Measurements from ENCODE around the gene SSTR3.

Gene SSTR3

DNA sequence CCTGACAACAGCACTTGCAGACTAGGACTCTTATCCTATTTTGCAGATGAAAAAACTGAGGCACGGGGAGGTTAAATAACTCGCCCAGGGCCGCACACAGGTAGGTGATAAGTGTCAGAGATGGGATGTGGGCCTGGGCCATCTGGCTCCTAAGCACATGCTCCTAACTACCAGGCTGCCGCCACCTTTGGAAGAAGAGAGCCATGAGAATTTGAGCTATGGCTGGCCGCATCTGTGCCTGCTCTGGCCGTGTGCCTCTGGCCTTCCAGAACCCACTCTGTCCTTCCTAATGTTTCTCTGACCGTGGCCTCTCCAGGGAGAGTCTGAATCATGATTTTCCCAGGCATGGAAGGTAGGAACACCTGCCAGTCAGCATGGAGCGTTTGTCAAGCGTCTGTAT is 47.2 kb downstream of the SSTR3 start:
- DNase-seq = no peak

DNA sequence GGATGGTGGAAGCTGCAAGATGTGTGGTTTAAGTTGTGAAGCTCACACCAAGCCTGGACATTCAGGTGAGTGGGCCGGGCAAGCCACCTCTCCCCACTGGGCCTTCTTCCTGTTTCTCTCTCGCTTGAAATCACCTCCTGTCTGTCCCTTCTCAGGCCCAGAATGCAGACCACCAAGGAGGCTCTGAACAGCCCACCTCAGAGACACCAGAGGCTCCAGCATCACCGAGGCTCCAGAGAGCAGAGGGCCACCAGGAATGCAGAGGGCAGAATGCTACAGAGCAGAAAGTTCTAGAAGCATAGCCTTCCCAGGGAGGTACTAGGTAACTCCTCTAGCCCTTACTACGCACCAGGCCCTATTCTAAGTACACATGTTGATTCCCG is 47.8 kb downstream of the SSTR3 start:
- DNase-seq = no peak

DNA sequence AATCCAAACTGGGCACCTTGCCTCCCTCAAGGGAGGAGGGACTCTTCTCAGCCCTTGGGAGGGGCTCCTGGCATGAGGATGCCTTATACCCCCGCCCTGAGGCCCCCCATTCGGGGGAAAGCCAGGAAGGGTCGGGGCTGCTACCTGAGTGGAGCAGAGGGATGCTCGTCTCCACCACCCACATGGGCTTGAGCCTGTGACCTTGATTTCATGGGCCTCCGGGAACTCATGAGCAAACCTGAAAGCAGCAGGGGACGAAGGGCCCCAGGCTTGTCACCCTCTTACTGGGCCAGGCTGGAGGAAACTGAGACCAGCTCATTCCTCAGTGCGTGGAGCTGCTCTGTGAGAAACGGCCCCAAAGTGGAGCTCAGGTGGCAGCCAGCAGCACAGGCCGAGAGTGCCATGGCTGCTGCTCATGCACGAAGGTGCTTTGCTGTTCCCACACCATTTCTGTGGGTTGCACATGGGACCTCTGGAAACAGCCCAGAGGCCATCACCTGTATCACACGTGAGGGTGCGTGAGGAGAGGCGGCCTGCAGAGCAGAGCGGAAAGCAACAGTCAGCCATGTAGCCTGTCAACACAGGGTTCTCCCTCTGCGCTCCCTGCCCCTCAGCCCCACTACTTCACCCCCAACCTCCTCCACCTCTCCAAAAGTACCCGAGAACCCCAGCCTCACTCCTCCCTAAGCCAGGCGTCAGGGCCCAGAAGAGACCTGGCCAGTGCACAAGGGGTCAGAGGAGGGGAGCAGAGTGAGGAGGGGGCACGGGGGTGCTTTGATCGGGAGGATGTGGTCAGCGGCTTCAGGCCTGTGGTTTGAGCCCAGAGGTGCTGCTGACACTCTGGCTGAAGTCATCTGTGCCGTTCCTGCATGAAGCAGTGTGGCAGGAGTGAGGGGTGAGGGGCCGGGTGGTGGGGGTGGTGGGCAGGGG is 48.4 kb downstream of the SSTR3 start:
- DNase-seq = no peak

DNA sequence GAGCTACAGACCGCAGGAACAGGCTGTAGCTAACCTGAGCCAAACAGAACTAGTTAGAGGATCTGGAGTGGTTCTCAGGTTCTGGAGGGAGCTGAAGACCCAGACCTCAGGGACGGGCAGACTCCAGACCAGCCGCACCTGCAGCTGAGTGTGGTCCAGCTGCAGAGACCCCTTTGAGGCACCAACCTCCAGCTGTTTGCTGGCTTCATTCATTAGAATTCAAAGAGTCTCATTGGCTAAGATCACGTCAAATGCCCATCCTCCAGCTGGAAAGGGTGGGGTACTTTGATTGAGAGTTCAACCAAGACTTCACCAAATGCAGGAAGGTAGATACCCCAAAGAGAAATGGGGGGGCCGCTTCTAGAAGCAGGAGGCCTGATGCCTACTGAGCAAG is 49.2 kb downstream of the SSTR3 start:
- no peak for DNase-seq

DNA sequence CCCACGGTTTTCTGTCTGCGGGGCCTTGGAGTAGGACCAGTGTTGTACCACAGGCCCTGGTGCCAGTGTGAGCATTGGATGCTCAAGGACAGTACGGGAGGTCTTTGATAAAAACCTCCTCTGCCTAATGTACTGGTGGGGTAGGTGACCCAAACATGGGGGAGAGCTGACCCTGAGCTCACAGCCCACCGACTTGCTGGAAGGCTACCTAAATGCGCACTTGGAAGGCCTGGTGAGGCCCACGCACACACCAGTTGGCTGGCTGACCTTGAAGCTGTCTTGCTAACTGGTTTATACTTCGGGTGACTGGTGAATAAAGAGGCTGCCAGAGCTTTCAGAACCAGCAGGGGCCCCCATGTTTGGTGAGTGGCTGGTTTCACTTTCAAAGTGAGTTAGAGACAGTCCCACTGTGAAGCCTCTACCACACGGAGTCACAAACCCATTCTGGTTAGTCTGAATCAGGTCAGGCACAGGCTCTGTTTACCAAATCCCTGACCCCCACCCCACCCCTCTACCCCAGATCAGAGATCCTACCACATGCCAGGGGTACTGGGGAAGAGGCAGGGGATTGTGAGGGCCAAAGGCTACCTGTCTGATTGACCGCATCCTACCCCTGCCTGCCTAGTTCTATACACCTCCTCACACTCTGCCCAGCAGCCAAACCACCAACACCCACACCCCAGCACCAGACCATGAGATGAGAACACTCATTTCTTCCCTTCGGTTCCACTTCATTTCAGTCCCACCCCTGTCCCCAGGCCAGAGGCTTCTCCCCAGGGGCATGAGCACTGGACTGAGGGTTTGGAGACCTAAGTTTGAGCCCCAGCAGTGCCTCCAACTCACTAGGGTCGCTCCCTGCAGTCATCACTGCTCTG is 49.8 kb downstream of the SSTR3 start:
- DNase-seq = no peak

DNA sequence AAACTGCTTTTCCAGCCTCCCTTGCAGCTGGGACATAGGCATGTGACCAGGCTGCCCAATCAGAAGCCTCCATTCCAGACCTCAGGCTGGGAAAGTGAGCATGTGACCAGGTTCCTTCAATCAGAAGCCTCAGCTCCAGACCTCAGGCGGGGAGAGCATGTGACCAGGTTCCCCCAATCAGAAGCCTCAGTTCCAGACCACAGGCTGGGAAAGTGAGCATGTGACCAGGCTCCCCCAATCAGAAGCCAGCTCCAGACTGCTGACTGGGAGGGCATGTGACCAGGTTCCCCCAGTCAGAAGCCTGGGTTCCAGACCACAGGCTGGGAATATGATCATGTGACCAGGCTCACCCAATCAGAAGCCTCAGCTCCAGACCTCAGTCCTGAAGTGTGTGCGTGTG is 50.8 kb downstream of the SSTR3 start:
- DNase-seq = no peak

DNA sequence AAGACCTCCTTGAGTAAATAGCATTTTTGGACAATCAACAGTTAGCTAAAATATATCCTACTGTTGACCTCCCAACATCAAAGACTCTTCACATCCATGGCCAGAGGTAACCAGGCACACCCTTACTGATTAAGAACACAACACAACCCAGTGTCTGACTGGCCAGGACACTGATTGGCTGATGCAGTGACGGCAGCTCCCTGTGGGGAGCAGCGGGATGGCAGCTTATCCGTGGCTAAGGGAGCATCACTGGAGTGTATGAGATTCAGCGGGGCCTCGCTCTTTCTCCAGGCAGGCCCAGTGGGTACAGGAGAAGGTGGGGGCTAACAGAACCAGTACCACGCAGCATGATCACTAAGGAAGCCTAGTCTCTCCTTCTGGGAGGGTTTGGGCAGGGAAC is 52.2 kb downstream of the SSTR3 start:
- DNase-seq = no peak

DNA sequence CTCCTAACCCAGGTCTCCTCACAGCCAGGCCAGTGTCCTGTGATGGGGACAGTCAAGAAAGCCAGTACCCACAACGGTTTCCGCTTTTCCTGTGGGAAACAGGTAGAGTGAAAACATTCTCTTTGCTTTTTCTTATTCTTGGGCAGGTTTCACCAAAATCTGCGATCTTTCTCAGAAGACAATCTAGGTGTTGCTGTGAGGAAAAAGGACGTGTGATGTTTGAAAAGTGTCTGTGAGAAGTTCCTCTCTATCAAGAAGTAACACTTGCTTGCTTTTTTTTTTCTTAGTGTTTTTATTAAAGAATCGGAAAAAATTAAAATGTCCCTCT is 53.4 kb downstream of the SSTR3 start:
- DNase-seq = no peak

DNA sequence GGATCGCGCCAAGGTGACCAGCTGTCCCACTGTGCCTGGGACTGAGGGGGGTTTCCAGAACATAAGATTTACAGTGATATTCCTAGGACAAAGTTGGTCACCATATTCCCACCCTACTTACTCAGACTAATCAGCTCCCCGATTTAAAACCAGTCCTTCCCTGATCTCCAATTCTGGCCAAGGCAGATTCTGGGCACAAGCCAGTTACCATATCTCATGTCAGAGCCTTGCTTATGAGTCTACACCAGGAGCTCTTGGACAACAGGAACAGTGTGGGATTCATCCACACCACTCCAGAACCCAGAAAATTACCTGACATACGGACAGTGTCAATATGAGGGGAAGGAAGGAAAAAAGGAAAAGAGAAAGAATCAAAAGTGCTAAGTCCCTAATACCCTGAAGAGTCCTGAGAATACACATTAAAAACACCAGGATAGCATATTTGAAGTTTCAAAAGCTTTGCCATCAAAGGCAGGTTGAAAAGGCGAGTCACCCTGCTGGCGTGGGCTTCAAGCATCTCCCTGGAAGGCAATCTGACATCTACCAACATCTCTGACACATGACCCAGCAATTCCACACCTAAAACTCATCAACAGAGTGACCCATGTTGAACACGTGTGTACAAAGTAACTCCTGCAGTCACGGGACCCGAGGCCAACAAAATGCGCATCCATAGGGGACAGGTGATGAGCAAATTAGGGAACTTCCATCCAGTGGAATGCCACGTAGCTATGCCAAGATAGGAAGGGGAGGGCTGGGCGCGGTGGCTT is 54.6 kb downstream of the SSTR3 start:
- no peak for DNase-seq

DNA sequence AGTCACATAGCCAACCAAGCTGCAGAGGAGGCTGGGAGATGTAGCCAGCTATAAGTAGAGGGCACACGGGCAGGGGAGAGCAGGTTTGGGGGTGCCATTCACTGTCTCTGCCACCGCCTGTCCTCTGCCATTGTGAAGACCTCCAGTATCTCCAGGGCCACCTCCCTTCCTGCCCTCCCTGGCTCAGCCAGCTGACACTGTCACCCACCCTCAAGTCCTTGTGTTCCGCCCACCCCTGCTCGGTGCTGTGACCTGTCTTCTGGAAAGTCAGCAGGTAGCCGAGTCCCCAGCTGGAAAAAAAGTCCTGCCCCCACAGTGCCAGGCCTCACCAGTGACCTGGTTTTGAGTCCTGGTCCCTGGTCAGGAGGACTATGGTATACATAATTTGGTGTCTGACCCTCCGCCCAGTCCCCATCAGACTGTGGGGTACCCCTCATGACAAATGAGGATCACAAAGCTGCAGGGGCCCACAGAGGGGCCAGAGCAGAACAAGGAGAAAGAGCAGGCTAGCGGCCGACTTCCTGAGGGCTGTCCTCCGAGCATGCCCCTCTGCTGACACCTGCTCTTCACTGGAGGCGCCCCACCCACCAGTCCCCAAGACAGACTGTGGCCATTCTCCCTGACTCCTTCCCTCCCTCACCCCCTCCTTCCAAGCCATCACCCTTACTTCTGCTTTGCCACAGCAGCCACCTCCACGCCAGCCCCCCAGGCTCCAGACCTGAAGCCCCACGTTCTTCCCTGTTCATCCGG is 55.4 kb downstream of the SSTR3 start:
- no peak for DNase-seq

DNA sequence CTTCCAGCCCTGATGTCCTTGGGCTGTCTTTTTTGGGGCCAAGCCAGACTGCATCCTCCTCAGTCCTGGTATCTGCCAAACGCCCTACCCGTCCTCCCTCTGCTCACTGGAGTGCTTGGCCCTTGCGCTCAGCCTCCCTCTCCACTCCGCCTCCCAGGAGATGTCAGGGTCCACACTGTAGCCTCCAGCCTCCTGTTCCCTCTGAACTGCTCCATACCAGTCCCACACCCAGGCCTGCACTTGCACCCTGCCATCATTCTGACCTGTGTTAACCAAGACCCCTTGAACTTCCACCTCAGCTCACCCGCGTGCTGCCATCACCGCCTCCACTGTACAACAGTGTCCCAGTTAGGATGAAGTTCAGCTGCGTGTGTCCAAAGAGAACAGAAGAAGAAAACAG is 56.3 kb downstream of the SSTR3 start:
- no peak for DNase-seq

DNA sequence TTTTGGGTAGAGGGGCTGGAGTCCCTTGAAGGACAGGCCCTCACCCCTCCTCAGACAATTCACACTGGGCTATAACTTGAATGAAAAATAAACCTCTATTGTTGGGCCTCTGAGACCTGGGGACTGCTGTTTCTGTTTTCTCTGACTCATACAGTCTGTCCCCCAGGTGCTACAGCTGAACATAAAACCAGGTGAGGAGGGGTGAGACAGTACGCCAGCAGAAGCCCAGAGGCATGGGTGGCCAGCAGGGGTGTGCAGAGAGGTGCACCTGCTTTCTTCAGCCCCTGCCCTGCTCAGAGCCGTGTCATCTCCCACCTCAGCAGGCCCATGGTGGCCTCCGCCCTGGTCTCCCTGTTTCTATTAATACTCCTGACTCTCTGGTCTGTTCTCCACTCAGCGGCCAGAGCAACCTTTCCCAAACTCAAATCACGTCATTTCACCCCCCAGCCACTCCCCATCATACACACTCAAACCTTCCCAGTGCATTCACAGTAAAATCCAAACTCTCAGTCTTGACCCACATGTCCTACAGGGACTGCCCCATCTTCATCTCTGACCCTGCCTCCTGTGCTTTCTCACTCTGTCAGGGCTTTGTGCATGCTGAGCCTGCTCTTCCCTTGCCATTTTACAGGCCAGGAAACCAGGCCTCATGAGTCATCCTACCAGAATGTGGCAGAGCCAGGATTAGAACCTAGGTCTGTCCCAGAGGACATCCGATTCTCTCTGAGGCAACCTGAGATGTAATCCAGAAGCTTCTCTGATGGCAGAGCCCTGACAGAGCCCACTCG is 57.2 kb downstream of the SSTR3 start:
- DNase-seq = no peak
